BE2C (cell line): ENCODE measurements around the gene HOXC4.

ENCODE experiments used
- DNase-seq: peaks from one replicate; pipeline ENCODE4 v3.0.0-alpha.2; 2020
- H3K27me3 ChIP-seq: fragments of 250-450 bp; sonication (Bioruptor Pico); 2 replicates; pipeline ENCODE4 v1.5.1; 2020; ENCODE audit warnings: mild to moderate bottlenecking
- H3K36me3 ChIP-seq: fragments of 250-450 bp; sonication (Bioruptor Pico); 2 replicates; pipeline ENCODE4 v1.5.1; 2020; ENCODE audit warnings: mild to moderate bottlenecking
- H3K4me1 ChIP-seq: fragments of 250-450 bp; sonication (Bioruptor Pico); 2 replicates; pipeline ENCODE4 v1.5.1; 2020
- H3K4me3 ChIP-seq: 2 replicates; pipeline ENCODE4 v1.5.1; 2011; ENCODE audit warnings: low read depth, low read length
- H3K9me3 ChIP-seq: fragments of 250-450 bp; sonication (Bioruptor Pico); 2 replicates; pipeline ENCODE4 v1.5.1; 2020
- TF ChIP-seq, protein P1 (sequence below): IDR thresholded peaks from 2 replicates; pipeline ENCODE4 v1.5.1; 2012; ENCODE audit warnings: mild to moderate bottlenecking, low read depth, low read length

Gene HOXC4

DNA sequence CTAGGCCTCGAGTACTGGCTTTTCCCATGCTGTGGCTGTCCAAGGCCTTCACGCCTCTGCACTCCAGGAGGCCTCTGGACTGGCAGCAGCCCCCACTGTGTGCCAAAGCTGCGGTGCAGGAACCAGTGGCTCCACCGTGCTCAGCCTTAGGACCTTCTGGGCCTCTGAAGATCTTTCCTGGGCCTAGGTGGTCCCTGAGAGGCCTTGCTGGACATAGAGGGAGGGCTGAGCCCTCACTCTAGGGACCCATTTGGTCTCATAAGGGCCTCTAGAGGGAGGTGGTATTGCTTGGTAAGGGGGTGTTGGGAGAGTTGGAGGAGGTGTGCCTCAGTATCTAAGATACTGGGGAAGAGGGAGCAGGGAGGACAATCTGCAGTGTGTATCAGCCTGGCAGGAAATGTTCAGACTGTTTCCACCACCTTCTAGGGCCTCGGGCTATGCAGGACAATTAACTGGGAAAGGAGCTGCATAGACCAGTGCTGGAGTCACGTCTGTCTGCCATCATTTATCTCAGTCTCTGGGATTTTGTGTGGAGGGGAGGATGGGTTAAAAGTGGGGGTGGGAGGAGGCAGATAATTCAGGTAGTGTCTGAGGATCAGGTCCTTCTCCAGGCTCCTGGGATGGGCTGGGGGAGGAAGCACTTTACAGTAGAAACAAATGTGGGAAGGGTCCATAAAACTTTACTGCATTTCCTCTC, 17.9 kb upstream of the HOXC4 start:
- Histone ChIP-seq H3K4me1 (peaks cover 32% of the 10 kb centered on the region), H3K27me3 (no peaks in the 10 kb centered on the region), H3K9me3 (no peaks in the 10 kb centered on the region), H3K36me3 (no peaks in the 10 kb centered on the region), H3K4me3 (no peak overlapping the region)
- DNase-seq, result peak; percentile 62
- TF ChIP-seq, protein P1, sequence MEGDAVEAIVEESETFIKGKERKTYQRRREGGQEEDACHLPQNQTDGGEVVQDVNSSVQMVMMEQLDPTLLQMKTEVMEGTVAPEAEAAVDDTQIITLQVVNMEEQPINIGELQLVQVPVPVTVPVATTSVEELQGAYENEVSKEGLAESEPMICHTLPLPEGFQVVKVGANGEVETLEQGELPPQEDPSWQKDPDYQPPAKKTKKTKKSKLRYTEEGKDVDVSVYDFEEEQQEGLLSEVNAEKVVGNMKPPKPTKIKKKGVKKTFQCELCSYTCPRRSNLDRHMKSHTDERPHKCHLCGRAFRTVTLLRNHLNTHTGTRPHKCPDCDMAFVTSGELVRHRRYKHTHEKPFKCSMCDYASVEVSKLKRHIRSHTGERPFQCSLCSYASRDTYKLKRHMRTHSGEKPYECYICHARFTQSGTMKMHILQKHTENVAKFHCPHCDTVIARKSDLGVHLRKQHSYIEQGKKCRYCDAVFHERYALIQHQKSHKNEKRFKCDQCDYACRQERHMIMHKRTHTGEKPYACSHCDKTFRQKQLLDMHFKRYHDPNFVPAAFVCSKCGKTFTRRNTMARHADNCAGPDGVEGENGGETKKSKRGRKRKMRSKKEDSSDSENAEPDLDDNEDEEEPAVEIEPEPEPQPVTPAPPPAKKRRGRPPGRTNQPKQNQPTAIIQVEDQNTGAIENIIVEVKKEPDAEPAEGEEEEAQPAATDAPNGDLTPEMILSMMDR, result no peak

DNA sequence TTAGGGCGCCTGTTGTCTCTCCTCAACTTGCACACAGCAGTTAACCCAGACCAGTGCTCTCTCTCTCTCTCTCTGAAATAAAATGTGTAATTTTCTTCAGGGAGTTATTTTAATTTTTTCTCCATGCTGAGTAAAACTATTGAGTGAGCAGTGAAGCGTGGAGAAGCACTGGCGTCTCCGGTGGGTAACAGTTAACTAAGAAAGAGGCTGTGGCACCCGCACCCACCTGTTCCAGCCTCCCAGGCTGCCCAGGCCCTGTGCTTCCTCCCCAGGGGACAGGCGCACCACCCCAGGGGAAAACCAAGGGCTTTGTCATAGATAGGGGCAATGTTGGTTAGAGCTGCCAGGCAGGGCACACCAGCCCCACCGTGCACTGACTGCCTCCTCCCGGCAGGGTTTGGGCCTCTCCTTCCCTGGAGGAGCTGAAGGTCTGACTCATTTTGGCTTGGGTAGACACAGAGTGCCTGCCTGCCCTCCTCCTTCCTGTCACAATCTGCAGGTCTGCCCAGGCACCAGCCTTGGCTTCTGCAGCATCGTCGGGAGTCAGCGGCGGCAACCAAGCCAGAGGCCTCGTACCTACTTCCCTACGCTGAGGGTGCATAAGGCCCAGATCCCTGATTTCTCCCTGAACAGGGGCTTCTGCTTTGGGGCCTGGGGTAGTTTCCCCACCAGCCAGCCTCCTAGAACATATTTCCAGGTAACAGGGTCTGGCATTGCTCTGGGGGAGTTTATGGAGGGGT, 16.8 kb upstream of the HOXC4 start:
- no peaks in the 10 kb centered on the region for H3K9me3 ChIP-seq
- H3K27me3 ChIP-seq, result no peaks in the 10 kb centered on the region
- H3K4me1 ChIP-seq, result peaks cover 35% of the 10 kb centered on the region
- TF ChIP-seq, protein P1, result peak; percentile 38
- DNase-seq, result peak; percentile 77
- H3K36me3 ChIP-seq, result no peaks in the 10 kb centered on the region
- H3K4me3 ChIP-seq, result no peak overlapping the region

DNA sequence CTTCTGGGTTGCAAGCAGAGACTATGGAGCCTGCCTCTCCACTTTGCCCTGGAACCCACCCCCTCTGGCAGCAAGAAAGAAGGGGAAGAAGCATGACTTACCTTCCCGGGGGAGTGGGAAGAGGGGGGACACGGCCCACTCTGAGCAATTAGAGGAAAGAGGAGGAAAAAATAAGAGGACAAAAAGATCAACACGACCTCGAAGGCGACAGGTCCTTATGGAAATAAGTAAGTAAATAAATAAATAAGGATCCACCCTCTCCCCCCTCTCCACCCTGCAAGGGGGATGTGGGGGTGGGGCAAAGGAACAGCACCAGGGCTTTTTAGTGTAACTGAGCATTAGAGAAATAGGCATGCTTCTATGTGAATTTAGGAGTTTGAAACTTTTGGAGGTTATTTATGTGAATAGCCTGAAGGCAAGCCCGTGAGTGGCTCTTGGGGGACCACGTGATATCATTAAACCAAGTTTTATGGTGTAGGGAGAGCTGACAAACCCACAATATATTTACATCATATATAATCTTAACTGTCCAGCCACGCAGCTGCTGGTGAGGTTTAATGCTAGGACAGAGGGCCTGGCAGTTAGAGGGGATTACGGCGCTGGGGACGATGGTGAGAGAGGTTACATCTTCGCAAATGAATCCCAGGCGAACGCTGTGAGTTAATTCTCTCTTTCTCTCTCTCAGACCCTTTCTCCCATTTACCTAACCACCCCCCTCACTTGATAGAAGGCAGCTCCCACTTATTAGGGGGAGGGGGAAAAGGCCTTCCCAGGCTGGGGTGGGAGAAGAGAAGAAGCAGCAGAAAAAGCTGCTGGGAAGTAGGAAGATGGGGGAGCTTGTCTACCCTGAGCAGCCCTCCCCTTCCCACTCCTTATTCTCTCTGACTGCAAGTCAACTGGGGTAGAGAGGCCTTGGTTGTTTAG, 16.0 kb upstream of the HOXC4 start:
- H3K9me3 ChIP-seq, result no peaks in the 10 kb centered on the region
- H3K4me3 ChIP-seq, result no peak overlapping the region
- TF ChIP-seq, protein P1, result no peak
- H3K4me1 ChIP-seq, result peaks cover 39% of the 10 kb centered on the region
- H3K27me3 ChIP-seq, result no peaks in the 10 kb centered on the region
- DNase-seq, result no peak
- H3K36me3 ChIP-seq, result no peaks in the 10 kb centered on the region

DNA sequence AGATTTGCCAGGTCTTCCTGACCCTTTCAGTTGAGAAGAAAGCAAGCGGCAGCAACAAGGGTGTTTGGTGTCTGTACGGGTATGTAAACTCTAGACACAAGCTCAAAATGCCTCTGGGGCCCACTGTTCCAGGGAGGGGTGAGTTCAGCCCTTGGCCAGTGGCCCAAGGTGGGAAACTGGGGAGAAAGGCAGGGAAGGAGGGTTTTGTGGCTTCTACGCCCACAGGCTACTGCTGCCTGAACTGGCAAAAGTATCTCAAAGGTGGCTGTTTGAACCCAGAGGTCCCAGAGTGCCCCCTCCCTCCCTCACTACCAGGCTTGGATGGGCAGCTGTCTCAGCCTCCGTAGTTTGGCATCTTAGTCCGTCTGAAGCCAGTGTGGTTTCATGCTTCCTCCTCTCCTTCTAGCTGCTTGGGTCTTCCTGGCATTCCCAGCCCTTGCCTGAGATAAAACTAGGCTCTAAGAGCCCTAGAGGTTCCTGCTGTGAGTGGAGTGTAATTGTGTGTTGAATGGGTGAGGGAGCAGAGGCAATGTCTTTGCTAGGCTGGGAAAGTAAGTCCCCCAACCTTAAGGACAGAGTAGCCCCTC, 15.3 kb upstream of the HOXC4 start:
- H3K27me3 ChIP-seq, result no peaks in the 10 kb centered on the region
- H3K4me3 ChIP-seq, result no peak overlapping the region

DNA sequence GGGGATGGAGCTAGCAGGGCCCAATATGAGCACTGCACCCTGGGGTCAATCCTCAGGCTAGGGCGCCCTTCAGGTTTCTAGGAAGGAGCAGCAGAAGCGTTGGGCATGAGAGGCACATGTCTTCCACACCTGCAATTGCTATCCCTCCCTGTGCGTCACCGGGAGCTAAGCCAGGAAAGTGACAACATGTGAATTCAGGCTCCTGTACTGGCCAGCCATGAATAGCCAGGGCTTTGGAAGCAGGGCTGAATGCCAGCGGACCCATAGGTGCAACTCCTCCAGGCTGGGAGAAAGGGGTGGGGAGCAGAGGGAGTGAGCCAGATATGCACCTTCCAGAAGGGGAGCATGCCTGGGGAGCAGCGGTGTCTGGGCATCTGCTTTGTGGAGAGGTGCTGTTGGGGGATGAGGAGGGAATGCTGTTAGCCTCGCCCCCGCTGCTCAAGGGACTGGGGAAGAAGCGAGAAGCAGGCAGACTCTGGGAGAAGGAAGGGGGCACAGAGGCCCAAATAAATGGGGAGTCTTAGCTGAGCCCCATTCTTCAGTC, 14.7 kb upstream of the HOXC4 start:
- no peaks in the 10 kb centered on the region for H3K36me3 ChIP-seq
- H3K4me1 ChIP-seq, result peaks cover 47% of the 10 kb centered on the region
- H3K27me3 ChIP-seq, result no peaks in the 10 kb centered on the region
- H3K4me3 ChIP-seq, result no peak overlapping the region
- no peak for DNase-seq
- TF ChIP-seq, protein P1, result no peak
- no peaks in the 10 kb centered on the region for H3K9me3 ChIP-seq

More for the DNA sequence above, 15.3 kb upstream of the HOXC4 start:
- TF ChIP-seq, protein P1, result no peak
- Histone ChIP-seq H3K4me1 (peaks cover 43% of the 10 kb centered on the region), H3K36me3 (no peaks in the 10 kb centered on the region), H3K9me3 (no peaks in the 10 kb centered on the region)
- DNase-seq, result no peak
